GM21825 (cell line): ENCODE data around the gene DUSP5.
"Not testable (repeated sequence)": the region's sequence is repeated elsewhere in the genome, so short reads cannot be mapped to it uniquely, and the experiment has no call there.

ENCODE experiments used
- ATAC-seq: cut with Tn5 transposase; IDR thresholded peaks from one replicate; pipeline ENCODE4 v1.9.1; 2021; ENCODE audit warnings: mild to moderate bottlenecking, moderate library complexity; ENCODE audit not compliant: unreplicated experiment

The DUSP5 gene, protein sequence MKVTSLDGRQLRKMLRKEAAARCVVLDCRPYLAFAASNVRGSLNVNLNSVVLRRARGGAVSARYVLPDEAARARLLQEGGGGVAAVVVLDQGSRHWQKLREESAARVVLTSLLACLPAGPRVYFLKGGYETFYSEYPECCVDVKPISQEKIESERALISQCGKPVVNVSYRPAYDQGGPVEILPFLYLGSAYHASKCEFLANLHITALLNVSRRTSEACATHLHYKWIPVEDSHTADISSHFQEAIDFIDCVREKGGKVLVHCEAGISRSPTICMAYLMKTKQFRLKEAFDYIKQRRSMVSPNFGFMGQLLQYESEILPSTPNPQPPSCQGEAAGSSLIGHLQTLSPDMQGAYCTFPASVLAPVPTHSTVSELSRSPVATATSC

DNA sequence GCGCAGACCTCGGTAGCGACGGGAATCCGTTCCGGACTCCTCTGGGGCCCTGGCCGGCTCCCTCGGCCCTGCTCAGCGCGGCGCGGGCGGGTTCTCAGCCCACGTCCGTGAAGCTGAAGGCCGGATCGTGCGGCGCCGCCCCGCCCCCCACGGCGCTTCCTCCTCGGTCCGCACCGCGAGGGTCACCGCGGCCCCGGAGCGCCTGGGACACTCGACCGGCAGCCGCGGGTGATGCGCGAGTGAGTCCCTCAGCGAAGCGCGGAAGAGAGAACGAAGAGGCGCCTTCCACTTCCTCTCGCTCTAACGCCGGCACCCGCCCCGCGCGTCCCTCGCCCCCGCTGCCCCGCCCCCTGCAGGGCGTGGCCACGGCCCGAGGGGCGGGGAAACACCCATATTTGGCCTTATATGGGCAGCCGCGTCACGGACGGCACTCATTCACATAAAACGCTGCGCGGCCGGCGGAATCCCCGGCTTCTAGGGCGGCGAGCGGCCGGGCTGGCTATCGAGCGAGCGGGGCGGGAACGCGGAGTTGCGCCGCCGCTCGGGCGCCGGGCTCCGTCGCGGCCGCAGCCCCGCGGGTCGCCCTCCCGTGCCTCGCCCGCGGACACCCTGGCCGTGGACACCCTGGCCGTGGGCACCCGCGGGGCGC is at the start of gene DUSP5:
TSS of gene DUSP5 (plus strand) at position 470 of the 649 bp plus-strand sequence. CDS start 215 bp downstream, outside the sequence.
- ATAC-seq = peak; percentile 48

DNA sequence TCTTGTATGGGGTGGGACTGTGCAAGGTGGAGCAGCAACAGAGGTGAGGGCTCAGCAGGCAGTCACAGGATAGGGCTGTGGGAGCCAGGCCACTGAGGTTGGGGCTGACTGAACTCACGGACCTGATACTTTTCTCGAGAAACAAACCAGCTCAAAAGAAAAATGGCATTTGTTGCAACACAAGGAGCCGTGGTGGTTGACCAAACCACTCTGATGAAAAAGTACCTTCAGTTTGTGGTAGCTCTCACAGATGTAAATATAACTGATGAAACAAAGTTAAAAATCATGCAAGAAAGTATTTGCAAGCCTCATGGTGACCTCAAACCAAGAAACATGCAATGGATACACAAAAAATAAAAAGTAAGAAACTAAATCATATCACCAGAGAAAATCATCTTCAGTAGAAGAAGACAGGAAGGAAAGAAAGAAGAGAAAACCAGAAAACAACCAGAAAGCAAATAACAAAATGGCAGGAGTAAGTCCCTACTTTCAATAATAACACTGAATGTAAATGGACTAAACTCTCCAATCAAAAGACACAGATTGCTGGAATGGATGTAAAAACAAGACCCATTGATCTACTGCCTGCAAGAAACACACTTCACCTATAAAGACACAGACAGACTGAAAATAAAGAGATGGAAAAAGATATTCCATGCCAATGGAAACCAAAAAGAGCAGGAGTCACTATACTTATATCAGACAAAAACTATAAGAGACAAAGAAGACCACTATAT is 48.9 kb upstream of the DUSP5 start:
- no peak for ATAC-seq

DNA sequence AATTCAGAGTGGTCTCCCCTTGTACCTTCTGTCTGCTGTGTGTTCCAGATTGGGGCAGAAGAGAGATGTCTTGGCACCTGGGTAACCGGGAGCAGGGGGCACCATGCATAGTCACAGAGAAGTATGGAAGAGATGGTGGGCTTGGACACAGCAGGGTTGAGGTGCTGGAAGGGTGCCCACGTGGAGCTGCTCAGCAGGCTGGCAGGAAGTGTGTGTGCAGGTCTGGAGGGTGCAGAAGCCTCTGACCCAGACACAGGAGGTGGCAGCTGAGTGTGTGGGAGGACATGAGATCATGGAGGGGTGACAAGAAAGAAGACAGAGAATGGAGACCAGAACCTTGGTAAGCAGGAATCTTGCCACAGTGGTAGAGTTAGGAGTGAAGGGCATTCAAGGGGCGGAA is 42.3 kb upstream of the DUSP5 start:
- ATAC-seq = no peak

DNA sequence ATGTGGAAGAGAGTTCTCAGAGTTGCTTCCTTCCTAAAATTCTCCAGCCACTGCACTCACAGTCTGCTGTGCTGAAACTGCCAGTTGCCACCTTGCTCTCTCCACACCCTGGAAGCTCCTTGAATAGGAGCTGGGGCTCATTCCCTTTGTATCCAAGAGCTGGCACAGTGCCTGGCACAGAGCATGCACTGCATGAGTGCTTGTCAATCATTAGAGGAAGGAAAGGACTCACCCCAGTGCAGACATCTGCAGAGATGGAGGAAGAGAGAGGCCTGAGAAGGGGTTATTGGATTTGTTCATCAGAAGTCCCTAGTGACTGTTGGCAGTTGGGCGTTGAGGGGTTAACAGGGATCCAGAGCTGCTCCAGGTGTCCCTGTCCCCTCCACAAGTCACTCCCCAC is 41.7 kb upstream of the DUSP5 start:
- ATAC-seq = no peak

DNA sequence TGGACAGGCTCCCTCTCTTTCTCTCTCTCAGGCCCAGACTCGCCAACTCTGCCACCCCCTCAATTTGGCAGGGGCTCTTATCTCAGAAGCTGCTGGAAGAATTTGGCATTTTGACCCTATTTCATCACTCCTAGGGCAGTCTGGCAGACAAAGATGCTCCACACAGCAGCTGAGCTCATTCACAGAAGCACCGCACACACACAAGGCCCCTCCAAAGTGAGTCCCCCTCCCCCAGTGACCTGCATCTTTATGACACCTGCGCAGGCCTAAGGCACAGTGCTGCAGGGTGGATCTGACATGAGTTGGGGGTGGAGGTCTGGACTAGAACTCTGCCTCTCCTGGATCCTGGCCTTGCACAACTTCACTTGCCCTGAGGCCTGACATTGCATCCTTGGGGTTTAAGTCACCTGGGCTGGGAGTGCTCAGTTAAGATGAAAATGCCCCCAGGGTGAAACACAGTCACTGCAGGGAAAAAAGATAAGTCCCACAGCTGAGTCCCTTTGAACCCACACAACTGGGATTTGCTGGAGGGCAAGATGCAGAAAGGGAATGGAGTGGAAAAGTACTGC is 41.1 kb upstream of the DUSP5 start:
- no peak for ATAC-seq

DNA sequence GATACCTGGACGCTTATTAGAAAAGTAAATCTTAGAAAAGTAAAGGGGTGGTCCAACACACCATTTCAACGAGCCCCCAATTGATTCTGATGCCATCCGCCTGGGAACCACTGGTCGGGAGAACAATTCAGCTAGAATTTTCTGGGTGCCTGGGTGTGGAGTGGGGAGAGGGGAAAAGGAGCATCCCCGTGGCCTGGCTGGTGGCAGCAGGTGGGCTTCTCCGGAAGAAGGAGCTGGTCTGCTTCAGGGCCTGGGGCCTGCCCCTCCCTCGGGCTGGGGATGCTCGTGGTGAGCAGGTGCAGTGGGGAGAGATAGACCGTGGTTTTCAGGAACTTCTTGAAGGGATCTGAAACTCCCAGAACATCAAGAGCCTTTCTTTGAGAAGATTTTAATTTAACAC is 39.9 kb upstream of the DUSP5 start:
- ATAC-seq = no peak

DNA sequence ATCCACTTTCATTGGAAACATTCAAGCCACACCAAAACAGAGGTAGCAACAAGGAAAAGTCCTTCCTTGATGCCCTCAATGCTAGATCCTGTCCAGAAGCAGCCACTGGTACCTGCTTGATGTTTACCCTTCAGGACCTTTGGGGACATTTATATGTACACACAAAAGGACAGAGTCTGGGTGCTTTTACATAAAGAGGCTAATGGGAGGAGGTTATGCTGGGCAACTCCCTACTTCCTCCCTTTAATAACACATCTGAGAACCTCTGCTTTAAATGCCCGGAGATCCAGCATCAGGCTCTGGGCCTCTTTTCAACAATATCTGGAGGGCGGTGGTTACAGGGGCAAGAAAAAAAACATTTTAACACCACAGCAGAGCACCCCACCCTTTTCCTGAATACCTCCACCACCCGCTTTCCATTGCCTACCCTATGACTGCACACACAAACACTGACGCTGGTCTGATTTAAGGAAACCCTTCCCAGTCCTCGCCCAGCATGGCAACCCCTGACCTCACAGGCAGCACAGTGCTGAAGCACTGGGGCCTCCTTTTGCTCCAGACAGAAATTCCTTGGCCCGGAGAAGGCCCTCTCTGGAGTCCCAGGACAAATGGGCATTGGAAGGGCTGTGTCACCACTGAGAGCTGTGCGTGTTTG is 39.3 kb upstream of the DUSP5 start:
- no peak for ATAC-seq

DNA sequence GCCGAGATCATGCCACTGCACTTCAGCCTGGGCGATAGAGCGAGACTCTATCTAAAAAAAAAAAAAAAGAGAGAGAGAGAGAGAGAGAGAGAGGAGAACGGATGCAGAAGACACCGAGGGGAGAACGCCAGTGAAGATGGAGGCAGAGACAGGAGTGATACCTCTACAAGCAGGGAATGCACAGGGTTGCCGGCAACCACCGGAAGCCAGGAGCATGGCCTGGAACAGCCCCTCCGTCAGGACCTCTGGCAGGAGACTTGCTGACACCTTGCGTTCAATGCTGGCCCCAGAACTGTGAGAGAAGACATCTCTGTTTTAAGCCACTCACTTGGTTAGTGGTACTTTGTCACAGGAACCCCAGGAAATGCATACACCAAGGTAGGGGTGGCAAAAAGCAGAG is 38.1 kb upstream of the DUSP5 start:
- ATAC-seq = no peak

DNA sequence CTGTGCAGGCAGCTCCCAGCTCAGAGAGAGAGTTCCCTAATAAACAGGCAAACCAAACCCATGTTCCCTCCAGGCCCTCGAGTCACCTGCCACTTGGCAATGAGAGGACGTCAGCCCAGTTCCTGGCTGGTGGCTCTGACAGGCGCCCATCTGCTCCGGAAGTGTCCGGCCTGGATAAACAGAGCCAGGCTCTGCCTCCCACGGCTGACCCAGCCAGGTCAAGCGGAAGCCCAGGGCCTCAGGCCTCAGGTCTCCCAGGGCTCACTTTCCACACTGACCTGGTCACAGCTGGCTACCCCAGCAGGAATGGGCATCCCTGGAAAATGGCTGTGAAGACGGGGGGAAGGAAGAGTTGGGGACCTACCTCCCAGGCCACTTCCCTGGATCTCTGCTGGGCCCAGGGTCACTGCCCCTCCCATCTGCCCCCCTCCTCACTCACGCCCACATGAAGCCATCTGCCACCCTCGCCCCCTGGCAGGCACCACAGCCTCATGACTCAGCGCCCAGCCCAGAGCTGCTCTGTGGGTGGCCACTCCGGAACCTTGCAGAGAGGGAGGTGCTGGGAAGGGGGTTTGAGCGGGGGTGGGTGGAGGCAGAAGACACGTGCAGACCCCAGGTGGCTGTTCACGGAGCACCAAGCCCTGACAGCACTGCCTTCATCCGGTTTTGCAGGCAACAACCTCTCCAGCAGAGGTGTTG is 37.4 kb upstream of the DUSP5 start:
- ATAC-seq = no peak

DNA sequence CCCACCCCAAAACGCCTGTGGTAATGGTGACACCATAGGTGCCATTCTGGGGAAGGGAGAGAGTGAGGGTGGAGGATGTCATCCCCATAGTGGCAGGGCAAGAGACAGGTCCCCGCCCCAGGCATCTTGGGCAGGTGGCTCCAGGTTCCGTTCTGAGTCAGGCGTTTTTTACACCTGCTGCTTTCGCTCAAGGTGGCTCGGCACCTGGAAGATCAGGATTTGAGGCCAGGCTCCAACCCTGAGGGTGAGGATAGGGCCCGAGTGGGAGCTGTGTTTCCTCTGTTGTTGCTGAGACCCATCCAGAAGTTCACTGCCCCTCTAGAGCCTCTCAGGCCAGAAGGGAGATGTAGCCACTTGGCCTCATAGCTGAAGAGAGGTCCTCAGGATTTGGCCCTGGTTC is 36.6 kb upstream of the DUSP5 start:
- ATAC-seq = no peak

DNA sequence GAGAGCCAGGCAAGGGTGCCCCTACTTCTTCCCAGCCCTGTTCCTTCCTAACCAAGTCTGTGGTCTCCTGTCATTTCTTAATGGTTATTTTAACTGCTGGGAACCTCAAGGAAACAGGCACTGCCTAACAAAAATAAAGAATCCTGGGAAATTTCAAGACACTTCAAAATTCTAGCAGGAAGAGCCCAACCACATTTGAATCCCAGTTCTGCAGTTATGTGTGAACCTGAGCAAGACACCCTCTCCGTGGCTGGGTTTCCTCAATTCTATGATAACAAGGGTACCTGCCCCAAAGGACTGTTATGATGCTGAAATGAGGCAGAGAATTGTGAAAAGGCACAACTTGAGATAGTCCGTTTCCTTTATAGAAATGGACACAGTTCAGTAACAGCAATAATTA is 36.2 kb upstream of the DUSP5 start:
- no peak for ATAC-seq

DNA sequence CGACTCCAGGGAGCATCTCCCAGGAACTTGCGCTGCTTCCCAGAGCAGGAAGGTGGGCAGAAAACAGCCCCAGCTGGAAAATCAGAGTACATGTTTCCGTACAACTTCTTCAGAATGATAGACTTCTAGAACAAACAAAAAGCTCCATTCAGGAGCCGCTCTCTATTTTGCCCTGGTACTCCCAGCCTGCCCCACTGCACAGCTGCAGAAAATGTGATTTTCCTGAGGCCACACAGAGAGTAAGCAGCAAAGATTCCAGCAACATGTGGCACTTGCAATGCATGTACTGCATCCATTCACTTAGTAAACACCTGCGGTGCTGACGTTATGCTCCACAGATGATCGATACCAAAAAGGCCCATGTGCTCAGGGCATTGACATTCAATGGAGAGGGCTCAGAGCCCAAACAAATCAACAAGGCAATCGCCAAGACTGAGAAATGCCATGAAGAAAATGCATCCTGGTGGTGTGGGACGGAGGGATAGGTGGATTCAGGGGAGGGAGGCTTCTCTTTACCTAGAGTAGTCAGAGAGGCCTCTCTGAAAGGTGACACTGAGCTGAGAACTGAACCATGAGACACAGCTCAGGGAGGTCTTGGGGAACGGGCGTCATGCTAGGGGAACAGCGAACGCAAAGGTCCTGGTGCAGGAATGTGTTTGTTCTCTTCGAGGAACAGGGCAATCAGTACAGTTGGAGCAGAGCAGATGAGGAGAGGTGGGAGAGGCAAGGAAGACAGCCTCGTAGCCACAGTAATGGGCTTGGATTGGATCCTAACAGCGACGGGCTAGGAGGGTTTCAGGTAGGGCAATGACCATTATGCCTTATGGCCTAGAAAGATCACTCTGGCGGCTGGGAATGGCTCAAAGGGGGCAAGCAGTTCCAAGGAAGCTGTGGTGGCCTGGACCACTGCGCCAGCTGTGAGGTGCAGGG is 35.3 kb upstream of the DUSP5 start:
- no peak for ATAC-seq

DNA sequence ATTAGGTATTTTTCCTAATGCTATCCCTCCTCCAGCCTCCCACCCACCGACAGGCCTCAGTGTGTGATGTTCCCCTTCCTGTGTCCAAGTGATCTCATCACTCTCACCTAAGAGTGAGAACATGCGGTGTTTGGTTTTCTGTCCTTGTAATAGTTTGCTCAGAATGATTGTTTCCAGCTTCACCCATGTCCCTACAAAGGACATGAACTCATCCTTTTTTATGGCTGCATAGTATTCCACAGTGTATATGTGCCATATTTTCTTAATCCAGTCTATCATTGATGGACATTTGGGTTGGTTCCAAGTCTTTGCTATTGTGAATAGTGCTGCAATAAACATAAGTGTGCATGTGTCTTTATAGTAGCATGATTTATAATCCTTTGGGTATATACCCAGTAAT is 29.4 kb upstream of the DUSP5 start:
- not testable (repeated sequence) for ATAC-seq

DNA sequence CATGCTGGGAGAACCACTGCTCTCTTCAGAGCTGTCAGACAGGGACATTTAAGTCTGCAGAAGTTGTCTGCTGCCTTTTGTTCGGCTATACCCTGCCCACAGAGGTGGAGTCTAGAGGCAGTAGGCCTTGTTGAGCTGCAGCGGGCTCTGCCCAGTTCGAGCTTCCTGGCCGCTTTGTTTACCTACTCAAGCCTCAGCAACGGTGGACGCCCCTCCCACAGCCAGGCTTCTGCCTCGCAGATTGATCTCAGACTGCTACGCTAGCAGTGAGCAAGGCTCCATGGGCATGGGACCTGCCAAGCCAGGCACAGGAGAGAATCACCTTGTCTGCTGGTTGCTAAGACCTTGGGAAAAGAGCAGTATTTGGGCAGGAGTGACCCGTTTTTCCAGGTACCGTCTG is 27.2 kb upstream of the DUSP5 start:
- not testable (repeated sequence) for ATAC-seq

DNA sequence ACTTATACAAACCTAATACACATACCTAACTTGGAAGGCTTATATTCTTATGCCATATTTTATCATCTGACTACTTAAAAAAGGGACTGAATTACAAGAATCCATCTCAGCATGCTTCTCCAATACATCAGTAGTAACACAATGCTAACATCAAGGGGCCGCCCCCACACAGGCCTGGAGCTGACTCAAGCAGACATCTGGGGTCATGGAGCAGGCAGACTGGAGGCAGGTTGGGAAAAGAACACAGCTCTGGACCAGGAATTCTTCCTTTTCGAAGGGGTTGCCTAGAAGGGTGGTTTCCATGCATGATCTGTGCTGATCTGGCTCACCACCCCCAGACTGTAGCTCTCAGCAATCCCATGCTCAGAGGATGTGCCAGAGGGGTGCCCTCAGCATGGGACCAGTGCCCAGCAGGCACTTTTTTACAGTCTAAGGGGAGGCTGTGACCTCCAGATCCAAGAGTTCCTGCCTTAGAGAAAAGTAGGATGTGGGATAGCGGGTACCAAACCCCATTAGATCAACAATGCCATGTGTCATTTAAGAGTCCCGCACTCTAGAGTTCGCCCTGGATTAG is 26.1 kb upstream of the DUSP5 start:
- no peak for ATAC-seq

DNA sequence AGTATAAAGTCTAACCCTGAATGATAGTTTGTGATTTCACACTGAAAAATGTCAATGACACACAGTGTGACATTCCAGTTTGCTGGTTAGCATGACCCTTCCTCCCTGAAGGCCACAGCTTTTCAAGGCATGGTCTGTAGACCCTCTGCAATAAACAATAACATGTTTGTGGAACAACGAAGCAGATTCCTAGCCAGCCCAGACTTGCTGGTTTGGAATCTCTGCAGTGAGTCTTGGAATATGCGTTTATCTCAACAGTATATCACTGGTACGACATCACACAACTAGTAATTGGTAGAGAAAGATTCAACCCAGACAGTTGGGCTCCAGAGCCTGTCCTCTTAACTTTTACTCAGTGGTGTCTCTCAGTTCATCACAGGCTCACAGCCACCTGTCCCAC is 23.7 kb upstream of the DUSP5 start:
- no peak for ATAC-seq

DNA sequence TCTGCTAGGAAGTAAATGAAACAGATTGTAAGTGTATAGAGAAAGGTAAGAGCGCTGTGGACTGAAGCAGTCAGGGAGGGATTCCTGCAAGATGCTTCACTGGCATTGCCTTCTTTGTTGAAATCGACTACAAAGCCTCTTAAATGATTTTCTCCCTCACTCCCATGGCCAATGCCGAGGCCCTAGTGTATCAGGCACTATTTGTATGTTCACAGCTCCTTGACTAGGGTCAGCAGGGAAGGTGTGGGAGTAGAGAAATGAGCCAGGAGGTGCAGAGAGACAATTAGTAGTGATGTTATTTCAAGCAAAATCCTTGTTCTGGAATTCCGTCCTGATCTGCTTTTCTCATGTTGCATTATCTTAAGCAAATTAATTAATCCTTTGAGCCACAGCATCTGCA is 22.9 kb upstream of the DUSP5 start:
- ATAC-seq = no peak

DNA sequence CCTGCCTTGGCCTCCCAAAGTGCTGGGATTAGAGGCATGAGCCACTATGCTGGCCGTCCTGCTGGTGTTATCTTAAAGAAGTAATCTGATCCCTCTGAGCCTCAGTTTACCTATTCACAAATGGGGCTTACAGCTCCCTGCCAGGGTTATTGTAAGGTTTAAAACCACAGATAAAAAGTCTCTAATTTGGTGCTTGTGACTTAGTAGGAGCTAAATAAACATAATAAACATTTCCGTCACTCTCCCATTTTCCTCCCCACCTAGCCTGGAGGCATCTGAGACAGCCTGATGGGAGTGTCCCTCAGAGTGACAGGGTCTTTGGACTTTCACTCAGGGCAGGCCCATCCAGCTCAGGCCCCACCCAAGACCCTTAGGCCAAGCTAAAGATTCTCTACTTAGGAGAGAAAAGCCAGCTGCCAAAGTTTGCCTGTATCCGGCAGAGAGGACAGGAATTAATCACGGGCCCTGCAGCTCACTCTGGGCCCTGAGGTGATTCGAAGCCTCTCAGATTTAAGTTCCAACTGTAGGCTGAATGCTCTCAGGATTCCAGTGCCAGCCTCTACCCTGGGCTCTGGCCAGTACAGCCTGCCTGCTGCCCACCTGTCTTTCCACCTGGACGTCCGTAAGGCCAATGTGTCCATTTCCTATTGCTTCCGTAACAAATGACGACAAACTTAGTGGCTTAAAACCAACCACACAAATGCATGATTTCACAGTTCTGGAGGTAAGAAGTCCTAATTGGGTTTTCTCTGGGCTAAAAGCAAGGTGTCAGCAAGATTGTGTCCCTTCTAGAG is 21.8 kb upstream of the DUSP5 start:
- no peak for ATAC-seq
